HL-60 (cell line): ENCODE results near the gene SLC36A1.

ENCODE experiments used
- DNase-seq, 2 experiments: peaks; one replicate each; pipeline ENCODE4 v3.0.0-alpha.2; 2010 to 2020; ENCODE audit warnings: low read depth in 1 of 2, low spot score in 1 of 2
- H3K27ac ChIP-seq: fragments of 250-450 bp; sonication (Bioruptor Pico); replicated peaks from 2 replicates; pipeline ENCODE4 v1.5.1; 2020; ENCODE audit warnings: mild to moderate bottlenecking, moderate library complexity
- H3K27me3 ChIP-seq: fragments of 250-450 bp; sonication (Bioruptor Pico); 2 replicates; pipeline ENCODE4 v1.5.1; 2021; ENCODE audit warnings: mild to moderate bottlenecking, moderate library complexity; ENCODE audit not compliant: insufficient read depth, poor library complexity, severe bottlenecking
- H3K4me3 ChIP-seq: replicated peaks from 2 replicates; pipeline ENCODE4 v1.5.1; 2011; ENCODE audit warnings: mild to moderate bottlenecking, control low read depth, low read length; ENCODE audit not compliant: insufficient read depth
- CTCF ChIP-seq: IDR thresholded peaks from one replicate; pipeline ENCODE4 v1.5.1; 2011; ENCODE audit warnings: low read length, control low read depth, inconsistent platforms; ENCODE audit not compliant: insufficient read depth
- GABPA ChIP-seq: IDR thresholded peaks from 2 replicates; pipeline ENCODE4 v1.6.1; 2012; ENCODE audit warnings: low read depth
- POLR2AphosphoS5 ChIP-seq: IDR thresholded peaks from 2 replicates; pipeline ENCODE4 v1.6.1; 2012; ENCODE audit warnings: low read depth
- SPI1 ChIP-seq: IDR thresholded peaks from 2 replicates; pipeline ENCODE4 v1.6.1; 2012; ENCODE audit warnings: low read depth, mild to moderate bottlenecking, borderline replicate concordance
- TF ChIP-seq, protein P1 (sequence below): IDR thresholded peaks from 2 replicates; pipeline ENCODE4 v1.6.1; 2012; ENCODE audit warnings: low read depth; ENCODE audit not compliant: insufficient replicate concordance

The SLC36A1 gene

DNA sequence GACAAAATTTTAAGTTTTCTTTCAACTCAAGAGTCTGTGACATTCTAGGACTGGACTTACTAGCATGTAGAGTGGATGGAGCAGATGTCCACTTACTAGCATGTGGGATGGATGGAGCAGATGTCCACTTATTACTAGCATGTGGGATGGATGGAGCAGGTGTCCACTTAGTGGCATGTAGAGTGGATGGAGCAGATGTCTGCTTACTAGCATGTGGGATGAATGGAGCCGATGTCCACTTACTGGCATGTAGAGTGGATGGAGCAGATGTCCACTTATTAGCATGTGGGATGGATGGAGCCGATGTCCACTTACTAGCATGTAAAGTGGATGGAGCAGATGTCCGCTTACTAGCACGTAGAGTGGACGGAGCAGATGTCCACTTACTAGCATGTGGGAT is 2.4 kb downstream of the SLC36A1 start:
- no peak for DNase-seq
- H3K4me3 ChIP-seq: no peak overlapping the region
- TF ChIP-seq GABPA (no peak), SPI1 (no peak), CTCF (no peak), POLR2AphosphoS5 (no peak)
- TF ChIP-seq, protein P1, sequence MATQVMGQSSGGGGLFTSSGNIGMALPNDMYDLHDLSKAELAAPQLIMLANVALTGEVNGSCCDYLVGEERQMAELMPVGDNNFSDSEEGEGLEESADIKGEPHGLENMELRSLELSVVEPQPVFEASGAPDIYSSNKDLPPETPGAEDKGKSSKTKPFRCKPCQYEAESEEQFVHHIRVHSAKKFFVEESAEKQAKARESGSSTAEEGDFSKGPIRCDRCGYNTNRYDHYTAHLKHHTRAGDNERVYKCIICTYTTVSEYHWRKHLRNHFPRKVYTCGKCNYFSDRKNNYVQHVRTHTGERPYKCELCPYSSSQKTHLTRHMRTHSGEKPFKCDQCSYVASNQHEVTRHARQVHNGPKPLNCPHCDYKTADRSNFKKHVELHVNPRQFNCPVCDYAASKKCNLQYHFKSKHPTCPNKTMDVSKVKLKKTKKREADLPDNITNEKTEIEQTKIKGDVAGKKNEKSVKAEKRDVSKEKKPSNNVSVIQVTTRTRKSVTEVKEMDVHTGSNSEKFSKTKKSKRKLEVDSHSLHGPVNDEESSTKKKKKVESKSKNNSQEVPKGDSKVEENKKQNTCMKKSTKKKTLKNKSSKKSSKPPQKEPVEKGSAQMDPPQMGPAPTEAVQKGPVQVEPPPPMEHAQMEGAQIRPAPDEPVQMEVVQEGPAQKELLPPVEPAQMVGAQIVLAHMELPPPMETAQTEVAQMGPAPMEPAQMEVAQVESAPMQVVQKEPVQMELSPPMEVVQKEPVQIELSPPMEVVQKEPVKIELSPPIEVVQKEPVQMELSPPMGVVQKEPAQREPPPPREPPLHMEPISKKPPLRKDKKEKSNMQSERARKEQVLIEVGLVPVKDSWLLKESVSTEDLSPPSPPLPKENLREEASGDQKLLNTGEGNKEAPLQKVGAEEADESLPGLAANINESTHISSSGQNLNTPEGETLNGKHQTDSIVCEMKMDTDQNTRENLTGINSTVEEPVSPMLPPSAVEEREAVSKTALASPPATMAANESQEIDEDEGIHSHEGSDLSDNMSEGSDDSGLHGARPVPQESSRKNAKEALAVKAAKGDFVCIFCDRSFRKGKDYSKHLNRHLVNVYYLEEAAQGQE: no peak
- no peak overlapping the region for H3K27ac ChIP-seq
- no peaks in the 10 kb centered on the region for H3K27me3 ChIP-seq

DNA sequence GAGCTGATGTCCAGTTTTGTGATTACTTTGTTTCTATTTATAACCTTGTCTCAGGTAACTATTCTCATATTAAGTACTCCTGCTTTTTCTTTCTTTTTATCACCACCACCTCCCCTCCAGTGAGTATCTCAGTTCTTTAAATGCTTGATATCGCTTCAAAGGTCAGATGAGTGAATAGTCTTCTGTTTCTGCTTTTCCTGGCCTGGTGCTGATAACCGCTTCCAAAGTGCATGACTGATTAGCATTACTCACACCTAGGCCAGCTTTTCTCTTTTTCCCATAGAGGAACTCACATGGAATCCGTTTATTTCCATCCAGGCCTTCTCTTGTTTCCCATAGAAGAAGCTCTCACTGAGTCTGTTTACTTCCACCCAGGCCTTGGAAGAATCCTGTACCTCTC is 3.2 kb downstream of the SLC36A1 start:
- no peak for TF ChIP-seq SPI1
- TF ChIP-seq GABPA: no peak
- TF ChIP-seq POLR2AphosphoS5: no peak
- no peak for TF ChIP-seq CTCF
- TF ChIP-seq, protein P1: no peak
- Histone ChIP-seq H3K27ac (no peak overlapping the region), H3K27me3 (no peaks in the 10 kb centered on the region), H3K4me3 (no peak overlapping the region)
- DNase-seq: no peak

DNA sequence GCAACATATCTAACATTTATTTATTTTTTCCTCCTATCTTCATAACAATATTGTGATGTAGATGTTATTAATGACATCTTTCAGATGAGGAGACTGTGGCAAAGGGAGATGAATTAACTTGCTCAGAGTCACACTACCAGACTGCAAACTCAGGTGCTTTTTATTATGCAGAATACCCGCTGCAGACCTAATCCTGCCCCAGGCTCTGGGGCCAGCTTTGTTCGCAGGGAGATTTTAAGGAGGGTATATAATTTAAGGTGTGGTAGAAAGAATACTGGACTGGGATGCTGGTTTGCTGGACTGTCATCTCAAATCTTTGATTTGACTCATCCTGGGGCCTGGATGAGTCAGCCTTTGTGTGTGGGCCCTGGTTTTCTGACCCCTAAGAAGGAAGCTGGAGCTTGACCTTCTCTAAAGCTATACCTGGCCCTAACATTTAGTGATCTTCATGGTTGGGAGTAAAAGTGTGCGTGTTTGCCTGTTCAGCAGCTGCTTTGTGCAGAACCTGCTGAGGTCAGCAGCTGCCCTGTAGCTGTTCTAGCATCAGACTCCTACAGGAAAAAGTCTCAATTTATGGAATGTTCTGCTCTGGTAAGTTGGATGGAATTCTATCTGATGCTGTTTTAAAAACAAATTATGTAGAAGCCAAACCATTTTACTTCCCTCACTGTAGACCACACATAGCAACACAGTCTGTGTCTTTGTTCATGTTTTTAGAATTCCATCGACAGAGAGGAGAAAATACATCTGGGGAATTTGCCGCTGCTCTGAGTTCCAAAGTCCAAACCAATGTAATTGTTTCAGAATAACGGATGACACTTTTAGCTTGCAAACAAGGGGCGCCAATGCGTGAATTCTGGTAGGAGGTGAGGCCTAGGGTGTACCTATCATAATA is 4.5 kb downstream of the SLC36A1 start:
- H3K4me3 ChIP-seq: no peak overlapping the region
- TF ChIP-seq SPI1: no peak
- no peak for TF ChIP-seq GABPA
- TF ChIP-seq POLR2AphosphoS5: no peak
- no peak for TF ChIP-seq CTCF
- TF ChIP-seq, protein P1: no peak
- H3K27me3 ChIP-seq: no peaks in the 10 kb centered on the region
- H3K27ac ChIP-seq: no peak overlapping the region
- no peak for DNase-seq
